PFSK-1 (cell line): ENCODE measurements around the gene CEP112.

Experiments
- FOXP2 ChIP-seq: optimal IDR thresholded peaks from 2 replicates; pipeline ENCODE3; 2011; ENCODE audit warnings: borderline replicate concordance, control low read depth, inconsistent platforms; ENCODE audit not compliant: insufficient read depth; ENCODE audit errors: extremely low read length, extremely low read depth
- POLR2AphosphoS5 ChIP-seq: IDR thresholded peaks from 2 replicates; pipeline ENCODE4 v1.6.1; 2012; ENCODE audit warnings: low read depth, mild to moderate bottlenecking, control low read depth, low read length, moderate library complexity
- REST ChIP-seq, 2 experiments: IDR thresholded peaks; 2 replicates each; pipeline versions ENCODE4 v1.6.1 to v1.8.0; 2011 to 2012; ENCODE audit warnings: low read depth in 2 of 2, low read length in 2 of 2, control low read depth in 1 of 2, inconsistent platforms in 1 of 2, mild to moderate bottlenecking in 1 of 2, moderate library complexity in 1 of 2; ENCODE audit not compliant: insufficient read depth in 1 of 2
- SIN3A ChIP-seq: IDR thresholded peaks from 2 replicates; pipeline ENCODE4 v1.6.1; 2012; ENCODE audit warnings: mild to moderate bottlenecking, low read length, moderate library complexity, borderline replicate concordance; ENCODE audit not compliant: insufficient read depth
- TAF1 ChIP-seq: IDR thresholded peaks from 2 replicates; pipeline ENCODE4 v1.6.1; 2012; ENCODE audit warnings: low read length, control low read depth, borderline replicate concordance; ENCODE audit not compliant: insufficient read depth

Gene CEP112

GRCh38 chr17:66171692-66172091 lies 20.2 kb downstream of the CEP112 start:
- TF ChIP-seq REST (IDR thresholded peaks at IDR 0.05; ENCODE audit: insufficient read depth in 1 of 2, low read depth in 2 of 2, low read length in 2 of 2), result no peak
- no peak for TF ChIP-seq POLR2AphosphoS5
- TF ChIP-seq TAF1, result no peak
- no peak for TF ChIP-seq SIN3A
- TF ChIP-seq FOXP2, result no peak

- TF ChIP-seq TAF1, result no peak
- no peak for TF ChIP-seq POLR2AphosphoS5
- no peak for TF ChIP-seq SIN3A
- no peak for TF ChIP-seq FOXP2
- TF ChIP-seq REST (IDR thresholded peaks at IDR 0.05; ENCODE audit: insufficient read depth in 1 of 2, low read depth in 2 of 2, low read length in 2 of 2), result no peak
Measured at GRCh38 chr17:66171172-66171571, 20.8 kb downstream of the CEP112 start.

- TF ChIP-seq TAF1 (no peak), SIN3A (no peak), FOXP2 (no peak), REST (IDR thresholded peaks at IDR 0.05; ENCODE audit: insufficient read depth in 1 of 2, low read depth in 2 of 2, low read length in 2 of 2) (no peak), POLR2AphosphoS5 (no peak)
Measured at GRCh38 chr17:66169839-66170238, 22.1 kb downstream of the CEP112 start.

GRCh38 chr17:66167189-66167815 lies 24.6 kb downstream of the CEP112 start:
- TF ChIP-seq SIN3A (no peak), POLR2AphosphoS5 (no peak), TAF1 (no peak), REST (IDR thresholded peaks at IDR 0.05; ENCODE audit: insufficient read depth in 1 of 2, low read depth in 2 of 2, low read length in 2 of 2) (no peak), FOXP2 (no peak)

GRCh38 chr17:66165537-66166123 lies 26.3 kb downstream of the CEP112 start:
- no peak for TF ChIP-seq SIN3A
- TF ChIP-seq TAF1, result no peak
